Tibial nerve (tissue), 4 donors: ENCODE results near the gene GRIA1. TPM values are rescaled to one million over a fixed set of nuclear protein-coding genes. Genes with fewer than 3 reads are reported as not detected.

Experiments used
- DNase-seq, 2 donors: peaks; one replicate each; pipeline ENCODE4 v3.0.0-alpha.2; 2019; ENCODE audit warnings: low spot score in 2 of 2
- H3K27ac ChIP-seq, 4 donors: fragments of 200-600 bp; sonication (generic) in 3 of 4; one replicate each; pipeline ENCODE4 v1.5.1; 2017 to 2019; ENCODE audit warnings: mild to moderate bottlenecking in 1 of 4
- H3K27me3 ChIP-seq, 2 donors: fragments of 200-600 bp; sonication (generic) in 1 of 2; one replicate each; pipeline versions ENCODE4 v1.5.1 to v1.6.0; 2017 to 2019
- H3K36me3 ChIP-seq, 3 donors: fragments of 200-600 bp; sonication (generic); one replicate each; pipeline ENCODE4 v1.5.1; 2018 to 2019
- H3K4me1 ChIP-seq, 4 donors: fragments of 200-600 bp; sonication (generic) in 3 of 4; one replicate each; pipeline ENCODE4 v1.5.1; 2017 to 2019
- H3K4me3 ChIP-seq, 4 donors: fragments of 200-600 bp; sonication (generic) in 3 of 4; one replicate each; pipeline ENCODE4 v1.5.1; 2017 to 2019; ENCODE audit warnings: mild to moderate bottlenecking in 1 of 4, moderate library complexity in 1 of 4
- H3K9me3 ChIP-seq, 4 donors: fragments of 200-600 bp; sonication (generic) in 3 of 4; one replicate each; pipeline ENCODE4 v1.5.1; 2017 to 2019
- EP300 ChIP-seq, 2 donors: sonication (generic); formaldehyde crosslinking; IDR thresholded peaks; one replicate each; pipeline ENCODE4 v1.6.1; 2017; ENCODE audit warnings: antibody characterized with exemption in 2 of 2, mild to moderate bottlenecking in 1 of 2
- POLR2A ChIP-seq, 2 donors: fragments of 450-650 bp; IDR thresholded peaks; one replicate each; pipeline ENCODE4 v1.6.1; 2017; ENCODE audit warnings: antibody characterized with exemption in 2 of 2, mild to moderate bottlenecking in 2 of 2, moderate library complexity in 2 of 2
- WGBS, 2 donors: methylation state at CpG; one replicate each; pipeline ENCODE4 v1.1.5; 2018; 5-methylcytosine and 5-hydroxymethylcytosine counted together
- total RNA-seq, 4 donors: library from RNA; depleted of rRNA; stranded (reverse); fragments of >200 nt; gene quantifications; one replicate each; pipeline ENCODE4 v1.1.0, GENCODE V29; 2016
- TF ChIP-seq, protein P1 (sequence below), 5 experiments: fragments of 200-600 bp in 3 of 5; fragments of 450-650 bp in 2 of 5; sonication (generic) in 3 of 5; IDR thresholded peaks; one replicate each; pipeline ENCODE4 v1.5.1; 2016 to 2019; ENCODE audit warnings: antibody characterized with exemption in 5 of 5, mild to moderate bottlenecking in 3 of 5, moderate library complexity in 2 of 5

The GRIA1 gene
- total RNA-seq, 4 donors from 2014 or later, result 1.2 to 2.1 (median 1.5) TPM

DNA sequence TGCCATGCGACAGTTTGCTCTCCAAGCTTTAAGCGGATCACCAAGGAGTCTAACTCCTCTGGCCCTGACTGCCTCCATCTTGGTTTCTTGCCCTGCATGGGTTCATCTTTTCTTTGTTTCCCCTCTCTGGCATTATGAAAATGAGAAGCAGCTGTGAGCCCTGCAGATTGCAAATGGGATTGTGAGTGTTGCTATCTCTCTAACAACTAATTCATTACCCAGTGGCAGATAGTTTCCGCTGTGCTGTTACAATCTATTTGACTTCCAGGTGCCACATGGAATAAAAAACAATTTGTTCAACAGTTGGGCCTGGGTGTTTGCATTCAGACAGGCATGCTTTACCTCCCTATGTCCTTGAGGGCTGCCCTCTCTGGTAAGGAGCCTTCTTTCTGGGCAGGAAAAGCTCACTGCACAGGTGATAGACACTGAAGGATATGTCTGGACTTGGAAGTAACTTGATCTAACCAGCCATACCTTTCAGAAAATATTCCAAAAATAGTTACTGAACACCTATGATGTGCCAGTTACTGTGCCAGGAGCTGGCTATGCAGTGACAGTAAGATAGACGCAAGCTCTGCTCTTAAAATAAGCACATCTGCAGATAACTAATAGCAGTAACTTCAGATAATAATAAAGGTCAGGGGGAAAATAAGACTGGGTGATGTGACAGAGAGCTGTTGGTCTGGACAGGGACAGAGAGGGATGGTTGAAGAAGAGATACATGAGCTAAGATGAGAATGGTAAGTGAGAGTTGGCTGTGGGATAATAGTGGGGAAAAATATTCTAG, 40.1 kb downstream of the GRIA1 start:
- H3K9me3 ChIP-seq, result no peaks in the 10 kb centered on the region
- no peak overlapping the region for H3K4me3 ChIP-seq

DNA sequence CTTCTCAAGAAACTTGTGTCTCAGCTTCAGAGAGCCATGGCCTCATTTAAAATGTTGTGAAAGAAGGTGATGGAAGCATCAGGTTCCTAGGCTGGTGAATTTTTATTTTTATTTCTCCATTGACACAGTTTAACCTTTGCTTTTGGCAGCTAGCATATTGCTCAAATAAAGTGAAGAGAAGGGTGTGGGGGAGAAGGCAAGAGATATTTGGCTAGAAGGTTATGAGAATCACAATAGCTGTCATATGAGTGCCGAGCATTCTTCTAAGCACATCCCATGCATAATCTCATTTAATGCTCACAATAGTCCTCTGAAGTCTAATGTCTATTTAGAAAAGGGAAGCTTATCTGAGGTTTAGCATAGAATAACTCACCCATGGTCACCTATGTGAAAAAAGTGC, 43.1 kb downstream of the GRIA1 start:
- no peak overlapping the region for H3K4me3 ChIP-seq

More for the DNA sequence above, 40.1 kb downstream of the GRIA1 start:
- peaks cover 0 to 10% (median 0%) of the 10 kb centered on the region in 4 donors for H3K4me1 ChIP-seq
- no peak overlapping the region for H3K27ac ChIP-seq
- no peaks in the 10 kb centered on the region for H3K27me3 ChIP-seq
- no peaks in the 10 kb centered on the region for H3K36me3 ChIP-seq
- no peak for DNase-seq
- TF ChIP-seq POLR2A (IDR thresholded peaks at IDR 0.05) (no peak), EP300 (IDR thresholded peaks at IDR 0.05) (no peak)
- TF ChIP-seq, protein P1, sequence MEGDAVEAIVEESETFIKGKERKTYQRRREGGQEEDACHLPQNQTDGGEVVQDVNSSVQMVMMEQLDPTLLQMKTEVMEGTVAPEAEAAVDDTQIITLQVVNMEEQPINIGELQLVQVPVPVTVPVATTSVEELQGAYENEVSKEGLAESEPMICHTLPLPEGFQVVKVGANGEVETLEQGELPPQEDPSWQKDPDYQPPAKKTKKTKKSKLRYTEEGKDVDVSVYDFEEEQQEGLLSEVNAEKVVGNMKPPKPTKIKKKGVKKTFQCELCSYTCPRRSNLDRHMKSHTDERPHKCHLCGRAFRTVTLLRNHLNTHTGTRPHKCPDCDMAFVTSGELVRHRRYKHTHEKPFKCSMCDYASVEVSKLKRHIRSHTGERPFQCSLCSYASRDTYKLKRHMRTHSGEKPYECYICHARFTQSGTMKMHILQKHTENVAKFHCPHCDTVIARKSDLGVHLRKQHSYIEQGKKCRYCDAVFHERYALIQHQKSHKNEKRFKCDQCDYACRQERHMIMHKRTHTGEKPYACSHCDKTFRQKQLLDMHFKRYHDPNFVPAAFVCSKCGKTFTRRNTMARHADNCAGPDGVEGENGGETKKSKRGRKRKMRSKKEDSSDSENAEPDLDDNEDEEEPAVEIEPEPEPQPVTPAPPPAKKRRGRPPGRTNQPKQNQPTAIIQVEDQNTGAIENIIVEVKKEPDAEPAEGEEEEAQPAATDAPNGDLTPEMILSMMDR (IDR thresholded peaks at IDR 0.05), result no peak
- 94 to 96% methylated on average over 4 of the region's 4 CpGs for WGBS, 2 donors

DNA sequence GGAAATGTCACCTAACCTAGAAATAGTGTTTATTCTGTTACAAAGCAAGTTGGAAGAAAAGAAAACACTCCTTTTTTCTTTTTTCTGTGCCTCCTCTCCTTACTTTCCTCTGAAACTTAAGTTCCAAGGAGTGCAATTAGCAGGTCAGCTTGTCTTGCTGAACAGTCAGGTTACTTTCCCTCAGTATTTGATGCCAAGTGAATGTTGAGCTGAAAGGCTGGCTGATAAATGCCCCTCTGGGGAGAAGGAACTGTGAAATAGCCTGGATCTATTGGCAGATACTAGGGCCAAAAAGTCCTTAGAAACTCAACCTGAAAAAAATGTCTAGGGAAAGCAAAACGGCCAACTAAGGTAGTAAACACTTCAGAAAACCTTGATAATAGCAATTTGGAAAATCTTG, 43.6 kb downstream of the GRIA1 start:
- no peaks in the 10 kb centered on the region for H3K36me3 ChIP-seq
- DNase-seq, result no peak
- no peaks in the 10 kb centered on the region for H3K9me3 ChIP-seq
- peaks cover 0 to 10% (median 0%) of the 10 kb centered on the region in 4 donors for H3K4me1 ChIP-seq
- 37 to 60% methylated on average over 1 of the region's 1 CpG for WGBS, 2 donors
- H3K27ac ChIP-seq, result no peak overlapping the region
- peak in 1 of 2 donors; percentile 53 for TF ChIP-seq EP300 (IDR thresholded peaks at IDR 0.05)
- TF ChIP-seq, protein P1 (IDR thresholded peaks at IDR 0.05), result no peak
- no peaks in the 10 kb centered on the region for H3K27me3 ChIP-seq
- H3K4me3 ChIP-seq, result no peak overlapping the region

More for the DNA sequence above, 43.1 kb downstream of the GRIA1 start:
- no peak overlapping the region for H3K27ac ChIP-seq
- peaks cover 0 to 10% (median 0%) of the 10 kb centered on the region in 4 donors for H3K4me1 ChIP-seq
- no peak for DNase-seq
- TF ChIP-seq, protein P1 (IDR thresholded peaks at IDR 0.05), result no peak
- no peak for TF ChIP-seq EP300 (IDR thresholded peaks at IDR 0.05)
- no peak for TF ChIP-seq POLR2A (IDR thresholded peaks at IDR 0.05)
- no peaks in the 10 kb centered on the region for H3K36me3 ChIP-seq
- no peaks in the 10 kb centered on the region for H3K9me3 ChIP-seq
- no peaks in the 10 kb centered on the region for H3K27me3 ChIP-seq
- 68 to 69% methylated on average over 1 of the region's 1 CpG for WGBS, 2 donors

DNA sequence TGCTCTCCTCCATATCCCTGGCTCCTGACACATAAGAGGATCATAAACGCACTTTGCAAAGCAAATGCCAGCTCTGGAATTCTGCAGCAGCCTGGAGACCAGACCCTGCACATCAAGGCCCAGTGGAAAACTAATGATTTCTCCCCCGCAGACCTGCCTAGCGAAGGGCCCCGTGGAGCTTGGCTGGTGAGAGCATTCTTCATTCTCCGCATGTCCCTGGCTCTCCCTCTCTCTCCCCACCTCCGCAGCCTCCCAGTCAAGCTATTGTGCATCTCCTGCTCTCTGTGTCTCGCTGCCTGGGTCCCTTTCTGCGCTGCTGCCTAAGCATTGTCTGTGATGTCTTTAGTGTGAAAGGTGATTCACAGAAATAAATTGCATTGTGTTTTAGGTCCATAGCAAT, 46.7 kb downstream of the GRIA1 start:
- no peak overlapping the region for H3K27ac ChIP-seq
- H3K27me3 ChIP-seq, result no peaks in the 10 kb centered on the region
- WGBS, 2 donors, result 84 to 89% methylated on average over 8 of the region's 8 CpGs
- H3K4me3 ChIP-seq, result no peak overlapping the region
- TF ChIP-seq, protein P1 (IDR thresholded peaks at IDR 0.05), result no peak
- TF ChIP-seq POLR2A (IDR thresholded peaks at IDR 0.05) (no peak), EP300 (IDR thresholded peaks at IDR 0.05) (no peak)
- no peaks in the 10 kb centered on the region for H3K36me3 ChIP-seq
- no peaks in the 10 kb centered on the region for H3K9me3 ChIP-seq
- no peak for DNase-seq
- H3K4me1 ChIP-seq, result peaks cover 0 to 10% (median 0%) of the 10 kb centered on the region in 4 donors

DNA sequence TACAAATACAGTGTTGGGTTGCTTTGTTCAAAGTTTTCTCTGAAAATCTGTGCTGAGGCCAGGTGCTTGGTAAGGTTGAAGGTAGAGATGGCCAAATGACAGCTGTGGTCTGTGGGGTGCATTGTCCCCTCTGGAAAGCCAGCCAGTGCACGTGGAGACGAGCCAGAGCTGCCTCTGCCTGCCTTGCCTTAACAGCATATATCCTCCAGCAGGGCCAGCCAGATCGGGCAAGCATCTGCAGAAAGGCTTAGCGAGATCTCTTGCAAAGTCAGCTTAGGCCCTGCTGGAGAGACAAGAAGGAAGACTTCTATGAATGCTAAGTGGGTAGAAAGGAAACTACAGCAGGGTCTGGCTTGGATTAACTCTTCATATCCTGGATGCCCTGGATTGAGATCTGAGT, 49.5 kb downstream of the GRIA1 start:
- no peak for DNase-seq
- 65 to 85% methylated on average over 4 of the region's 4 CpGs for WGBS, 2 donors
- H3K4me3 ChIP-seq, result no peak overlapping the region
- no peaks in the 10 kb centered on the region for H3K36me3 ChIP-seq
- no peaks in the 10 kb centered on the region for H3K27me3 ChIP-seq
- no peaks in the 10 kb centered on the region for H3K9me3 ChIP-seq
- no peak for TF ChIP-seq EP300 (IDR thresholded peaks at IDR 0.05)
- TF ChIP-seq, protein P1 (IDR thresholded peaks at IDR 0.05), result no peak
- TF ChIP-seq POLR2A (IDR thresholded peaks at IDR 0.05), result no peak
- no peak overlapping the region for H3K27ac ChIP-seq
- H3K4me1 ChIP-seq, result no peaks in the 10 kb centered on the region
